DOHH2 (cell line): ENCODE measurements around the gene CFAP251.

ENCODE experiments used
- H3F3A ChIP-seq: fragments of 200-600 bp; sonication (generic), shearing (Covaris generic); 2 replicates; pipeline ENCODE4 v1.6.0; 2016; ENCODE audit warnings: antibody characterized with exemption, mild to moderate bottlenecking; ENCODE audit not compliant: control insufficient read depth, insufficient read depth
- H3K27ac ChIP-seq: fragments of 200-600 bp; sonication (generic); 2 replicates; pipeline ENCODE4 v1.5.1; 2014; ENCODE audit warnings: low read depth, mild to moderate bottlenecking, low read length, moderate library complexity
- H3K27me3 ChIP-seq: fragments of 200-600 bp; sonication (generic); 2 replicates; pipeline ENCODE4 v1.6.1; 2014; ENCODE audit warnings: mild to moderate bottlenecking, low read length, mixed read lengths; ENCODE audit not compliant: control insufficient read depth
- H3K36me3 ChIP-seq: fragments of 200-600 bp; sonication (generic); 2 replicates; pipeline ENCODE4 v1.6.1; 2014; ENCODE audit warnings: mild to moderate bottlenecking, low read length, moderate library complexity, mixed read lengths; ENCODE audit not compliant: control insufficient read depth
- H3K4me1 ChIP-seq: fragments of 200-600 bp; sonication (generic); 2 replicates; pipeline ENCODE4 v1.6.1; 2014; ENCODE audit warnings: mild to moderate bottlenecking, low read length, mixed read lengths; ENCODE audit not compliant: control insufficient read depth
- H3K4me2 ChIP-seq: fragments of 200-600 bp; sonication (generic); 2 replicates; pipeline ENCODE4 v1.6.0; 2014; ENCODE audit warnings: mild to moderate bottlenecking, low read length, moderate library complexity
- H3K4me3 ChIP-seq: fragments of 200-600 bp; sonication (generic); 2 replicates; pipeline ENCODE4 v1.5.1; 2014; ENCODE audit warnings: mild to moderate bottlenecking, low read length, mixed read lengths
- H3K79me2 ChIP-seq: fragments of 200-600 bp; sonication (generic); 2 replicates; pipeline ENCODE4 v1.6.1; 2014; ENCODE audit warnings: mild to moderate bottlenecking, low read length, mixed read lengths; ENCODE audit not compliant: control insufficient read depth
- H3K9me2 ChIP-seq: fragments of 200-600 bp; sonication (generic); replicated peaks from 2 replicates; pipeline ENCODE4 v1.6.1; 2014; ENCODE audit warnings: mild to moderate bottlenecking, low read length, mixed read lengths; ENCODE audit not compliant: control insufficient read depth
- H3K9me3 ChIP-seq: fragments of 200-600 bp; sonication (generic); 2 replicates; pipeline ENCODE4 v1.6.1; 2014; ENCODE audit warnings: antibody characterized with exemption, low read length, mixed read lengths; ENCODE audit not compliant: control insufficient read depth, insufficient read depth
- H4K20me1 ChIP-seq: fragments of 200-600 bp; sonication (generic); 2 replicates; pipeline ENCODE4 v1.6.0; 2014; ENCODE audit warnings: low read depth, mild to moderate bottlenecking, antibody characterized with exemption, low read length, moderate library complexity; ENCODE audit not compliant: control insufficient read depth, insufficient read depth
- CTCF ChIP-seq: fragments of 200-600 bp; sonication (generic); IDR thresholded peaks from one replicate; pipeline ENCODE4 v1.5.1; 2014; ENCODE audit warnings: antibody characterized with exemption, mild to moderate bottlenecking, low read depth, low read length; ENCODE audit not compliant: poor library complexity, severe bottlenecking
- EZH2phosphoT487 ChIP-seq: fragments of 200-600 bp; sonication (generic); IDR thresholded peaks from 2 replicates; pipeline ENCODE4 v1.6.1; 2017; ENCODE audit warnings: borderline replicate concordance, mild to moderate bottlenecking, antibody characterized with exemption, low read length, moderate library complexity, mixed read lengths

CFAP251 gene

GRCh38 chr12:121953117-121953692 lies 34.8 kb downstream of the CFAP251 start:
- Histone ChIP-seq H3K79me2 (no peaks in the 10 kb centered on the region), H3F3A (peaks cover 16% of the 10 kb centered on the region), H3K27ac (no peak overlapping the region), H3K4me2 (no peak overlapping the region), H4K20me1 (no peaks in the 10 kb centered on the region), H3K9me2 (no peaks in the 10 kb centered on the region), H3K4me3 (no peak overlapping the region), H3K9me3 (0 out of 2 replicates have a peak, but pooled peaks cover 3% of the 10 kb centered on the region), H3K27me3 (no peaks in the 10 kb centered on the region), H3K4me1 (peaks cover 59% of the 10 kb centered on the region), H3K36me3 (peaks cover 28% of the 10 kb centered on the region)
- TF ChIP-seq CTCF (no peak), EZH2phosphoT487 (no peak)

- Histone ChIP-seq H3K9me3 (0 out of 2 replicates have a peak, but pooled peaks cover 3% of the 10 kb centered on the region), H4K20me1 (no peaks in the 10 kb centered on the region), H3K4me3 (no peak overlapping the region), H3K27me3 (no peaks in the 10 kb centered on the region), H3K79me2 (no peaks in the 10 kb centered on the region), H3K4me1 (peaks cover 61% of the 10 kb centered on the region), H3F3A (peaks cover 16% of the 10 kb centered on the region), H3K27ac (no peak overlapping the region), H3K4me2 (no peak overlapping the region), H3K9me2 (no peaks in the 10 kb centered on the region), H3K36me3 (peaks cover 33% of the 10 kb centered on the region)
- no peak for TF ChIP-seq CTCF
- no peak for TF ChIP-seq EZH2phosphoT487
Observed at GRCh38 chr12:121953695-121954094, 35.3 kb downstream of the CFAP251 start.

- peaks cover 32% of the 10 kb centered on the region for H3K36me3 ChIP-seq
- peak overlapping the region; percentile 28 for H3K4me3 ChIP-seq
- peaks cover 54% of the 10 kb centered on the region for H3K4me1 ChIP-seq
- TF ChIP-seq CTCF: peak; percentile 75
- TF ChIP-seq EZH2phosphoT487: no peak
- peak overlapping the region; percentile 49 for H3K4me2 ChIP-seq
- H3K9me3 ChIP-seq: 0 out of 2 replicates have a peak, but pooled peaks cover 3% of the 10 kb centered on the region
- no peaks in the 10 kb centered on the region for H4K20me1 ChIP-seq
- no peaks in the 10 kb centered on the region for H3K9me2 ChIP-seq
- peak overlapping the region; percentile 26; the same call in 1 of the 2 replicates for H3K27ac ChIP-seq
- H3K79me2 ChIP-seq: no peaks in the 10 kb centered on the region
- peaks cover 19% of the 10 kb centered on the region for H3F3A ChIP-seq
- no peaks in the 10 kb centered on the region for H3K27me3 ChIP-seq
Observed at GRCh38 chr12:121955258-121956237, 37.2 kb downstream of the CFAP251 start.
